Measurements from ENCODE around the gene ACTG1.

ACTG1 gene

DNA sequence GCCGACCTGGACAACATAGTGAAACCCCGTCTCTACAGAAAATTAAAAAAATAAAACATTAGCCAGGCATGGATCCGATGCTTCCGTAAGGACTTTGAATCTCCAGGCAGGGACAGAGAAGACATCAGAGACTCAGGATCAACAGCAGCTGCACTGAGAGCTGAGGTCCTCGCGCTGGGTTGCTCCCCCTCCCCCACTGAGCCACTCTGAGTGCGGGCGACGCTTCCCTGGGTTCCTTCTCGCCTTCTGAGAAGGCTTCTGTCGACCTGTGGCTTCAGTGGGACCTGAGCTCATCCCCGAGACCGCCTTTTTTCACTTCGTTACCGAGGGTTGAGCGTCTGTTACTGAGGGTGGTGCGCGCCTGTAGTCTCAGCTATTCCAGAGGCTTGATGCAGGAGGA is 20.4 kb downstream of the ACTG1 start:
- DNase-seq: peak in 1 of 2 experiments; percentile 61

DNA sequence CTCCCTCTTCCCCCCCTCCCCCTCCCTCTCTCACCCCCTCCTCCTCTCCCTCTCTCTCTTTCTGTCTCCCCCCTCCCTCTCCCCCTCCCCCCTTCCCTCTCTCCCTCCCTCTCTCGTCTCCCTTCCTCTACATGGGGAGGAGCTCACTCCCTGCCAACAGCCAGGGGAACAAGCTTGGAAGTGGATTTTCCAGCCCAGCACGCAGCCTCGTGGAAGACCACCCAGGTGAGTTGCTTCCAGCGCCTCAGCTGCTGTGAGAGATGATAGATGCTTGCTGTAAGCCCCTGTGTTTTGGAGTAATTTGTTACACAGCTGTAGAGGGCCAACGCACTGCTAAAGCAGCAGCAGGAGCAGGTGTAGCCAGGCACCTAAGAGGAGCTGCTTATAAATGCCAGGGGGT is 20.8 kb downstream of the ACTG1 start:
- DNase-seq: peak in 1 of 2 experiments; percentile 61

GRCh38 chr17:81491181-81491581 is 21.4 kb downstream of the ACTG1 start:
- peak; percentile 49 to 69 for DNase-seq

DNA sequence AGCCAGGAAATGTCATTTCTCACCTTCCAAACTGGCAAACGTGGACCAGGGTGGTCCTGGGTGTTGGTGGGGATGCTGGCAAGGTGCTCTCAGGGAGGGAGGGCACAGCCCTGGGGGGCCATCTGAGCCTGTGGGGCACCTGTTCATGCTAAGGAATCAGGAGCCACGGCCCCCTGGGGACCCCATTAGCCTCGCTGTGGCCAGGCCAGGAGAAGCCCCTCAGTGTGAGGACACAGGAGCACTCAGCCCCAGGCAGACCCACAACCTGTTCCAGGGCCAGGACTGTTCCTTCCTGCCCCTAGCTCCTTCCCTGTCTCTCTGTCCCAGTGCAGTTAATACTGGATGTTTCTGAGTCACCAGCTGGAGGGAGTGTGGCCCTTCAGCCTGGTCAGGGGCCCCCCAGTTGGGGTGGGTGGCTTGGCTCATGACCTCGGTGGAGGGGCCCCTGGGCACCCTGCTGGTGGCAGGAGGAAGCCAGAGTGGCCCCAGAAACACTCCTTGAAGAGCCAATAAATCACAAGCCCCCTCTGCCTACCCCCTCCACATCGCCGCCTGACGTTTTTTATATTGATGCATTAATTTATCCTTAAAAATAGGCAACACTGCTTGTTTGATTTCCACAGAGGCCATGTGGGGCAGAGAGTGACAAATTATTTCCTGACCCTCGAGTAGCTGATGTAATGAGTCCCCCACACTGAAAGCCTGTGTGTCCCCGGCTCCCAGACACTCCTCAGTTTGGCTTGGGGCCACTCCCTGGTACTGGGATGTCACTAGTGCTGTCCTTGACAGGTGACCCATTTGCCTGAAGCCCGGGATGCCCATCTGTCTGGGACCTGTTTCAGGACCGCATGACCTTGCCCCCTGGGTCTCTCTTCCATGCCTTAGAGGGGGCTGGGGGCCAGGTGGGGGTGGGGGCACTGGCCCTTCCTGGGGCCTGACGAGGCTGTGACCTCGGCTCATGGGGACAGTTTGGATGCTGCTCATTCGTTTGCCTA is 22.3 kb downstream of the ACTG1 start:
- DNase-seq: no peak

DNA sequence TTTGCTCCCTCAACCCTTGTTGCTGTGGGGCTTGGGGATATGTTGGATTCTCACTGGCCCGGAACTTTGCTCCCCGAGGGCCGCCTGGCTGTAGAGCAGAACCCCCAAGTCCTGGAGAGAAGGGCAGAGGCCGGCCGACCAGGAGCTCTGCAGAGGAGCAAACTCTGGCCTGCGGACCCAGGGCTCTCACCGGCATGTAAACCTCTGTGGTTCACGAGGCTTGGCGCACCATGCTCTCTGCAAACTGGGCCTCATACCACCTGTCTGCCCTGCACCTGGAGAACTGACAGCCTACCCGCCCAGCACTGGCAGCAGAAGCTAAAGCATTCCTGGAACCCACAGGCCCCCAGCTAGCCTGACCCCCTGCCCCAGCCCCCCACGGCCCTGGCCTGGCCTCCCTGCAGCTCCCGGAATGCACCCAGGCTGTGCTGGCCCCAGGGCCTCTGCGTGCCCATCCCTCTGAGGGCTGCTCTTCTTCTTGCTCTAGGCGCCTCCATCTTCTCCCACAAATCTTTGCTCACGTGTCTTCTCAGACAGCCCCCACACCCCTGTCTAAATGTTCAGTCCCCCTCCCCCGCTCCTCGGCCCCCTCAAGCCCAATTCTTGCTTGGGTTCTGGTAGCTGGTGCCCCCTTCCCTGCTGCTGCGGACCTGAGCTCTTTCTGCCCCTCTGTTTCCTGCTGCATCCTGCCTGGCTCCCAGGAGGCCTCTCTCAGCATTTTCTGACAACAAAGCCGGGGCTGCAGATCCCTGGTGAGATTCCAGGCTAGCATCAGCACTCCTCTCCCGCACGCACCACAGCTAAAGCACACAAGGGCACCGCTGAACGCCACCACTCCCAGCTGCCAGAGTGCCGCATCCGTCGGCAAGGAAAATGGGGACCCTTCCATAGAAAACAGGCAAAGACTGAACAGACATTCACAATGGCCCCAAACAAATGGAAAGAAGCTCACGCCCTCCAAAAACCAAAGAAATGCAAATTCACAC is 23.3 kb downstream of the ACTG1 start:
- DNase-seq: peak in 1 of 2 experiments; percentile 40

DNA sequence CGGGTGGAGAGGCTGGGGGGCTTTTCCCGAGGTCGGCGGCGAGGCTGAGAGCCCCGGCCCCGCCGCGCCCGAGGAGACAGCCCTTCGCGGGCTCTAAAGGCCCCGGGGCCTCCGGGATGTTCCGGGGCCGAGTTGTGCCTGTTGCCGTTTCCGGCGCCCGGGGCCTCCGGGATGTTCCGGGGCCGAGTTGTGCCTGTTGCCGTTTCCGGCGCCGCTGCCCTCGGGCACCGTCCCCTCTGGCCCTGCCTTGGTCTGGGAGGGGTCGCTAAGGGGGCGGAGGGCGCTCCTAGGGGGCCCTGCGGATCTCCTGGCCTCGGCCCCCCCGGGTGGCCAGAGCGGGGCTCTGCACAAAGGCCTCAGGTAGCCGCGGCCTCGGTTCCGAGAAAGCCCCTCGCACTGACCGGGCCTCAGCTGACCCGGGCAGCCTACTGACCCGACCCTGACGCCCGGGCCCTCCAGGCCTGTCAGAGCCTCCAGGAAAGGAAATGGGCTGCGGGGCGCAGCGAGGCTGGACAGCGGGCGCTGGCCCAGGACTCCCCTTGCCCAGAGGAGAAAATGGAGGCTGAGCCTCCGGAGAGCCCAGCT is 24.2 kb downstream of the ACTG1 start:
- DNase-seq: no peak

GRCh38 chr17:81487487-81488275 is 24.9 kb downstream of the ACTG1 start:
- peak; percentile 64 to 86 for DNase-seq

DNA sequence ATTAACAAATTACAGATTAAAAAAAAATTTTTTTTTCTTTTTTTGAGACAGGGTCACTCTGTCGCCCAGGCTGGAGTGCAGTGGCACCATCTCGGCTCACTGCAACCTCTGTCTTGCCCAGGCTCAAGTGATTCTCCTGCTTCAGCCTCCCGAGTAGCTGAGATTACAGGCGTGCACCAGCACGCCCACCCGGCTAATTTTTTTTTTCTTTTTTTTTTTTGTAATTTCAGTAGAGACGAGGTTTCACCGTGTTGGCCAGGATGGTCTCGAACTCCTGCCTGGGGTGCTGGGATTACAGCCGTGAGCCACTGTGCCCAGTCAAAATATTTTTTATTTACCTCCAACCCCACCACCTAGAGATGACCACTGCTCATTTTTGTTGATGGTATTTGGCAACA is 25.5 kb downstream of the ACTG1 start:
- no peak for DNase-seq

DNA sequence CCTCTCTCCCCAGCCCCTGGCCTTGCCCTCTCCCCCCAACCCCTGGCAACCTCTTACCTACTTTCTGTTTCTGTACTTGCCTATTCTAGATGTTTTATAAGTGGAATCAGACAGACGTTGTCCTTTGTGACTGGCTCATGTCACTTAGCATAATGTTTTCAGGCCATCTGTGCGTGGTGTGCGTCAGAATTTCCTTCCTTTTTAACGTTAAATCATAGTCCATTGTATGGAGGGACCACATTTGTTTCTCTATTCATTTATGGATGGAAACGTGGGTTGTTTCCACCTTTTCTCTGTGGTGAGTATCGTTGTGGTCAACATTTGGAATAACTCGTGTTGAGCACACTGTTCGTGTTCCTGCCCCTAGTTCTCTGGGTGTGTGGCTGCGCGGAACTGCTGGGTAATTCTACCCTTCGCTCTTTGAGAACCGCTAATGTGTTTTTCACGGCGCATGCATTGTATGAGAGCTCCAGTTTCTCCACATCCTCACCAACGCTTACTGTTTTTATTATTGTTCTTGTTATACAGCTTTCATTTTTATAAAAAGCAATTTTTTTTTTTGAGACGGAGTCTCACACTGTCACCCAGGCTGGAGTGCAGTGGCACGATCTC is 26.3 kb downstream of the ACTG1 start:
- no peak for DNase-seq

- peak; percentile 82 to 89 for DNase-seq
These were observed 28.2 kb downstream of the ACTG1 start for GRCh38 chr17:81484195-81484979.

GRCh38 chr17:81483862-81484194 is 28.8 kb downstream of the ACTG1 start:
- no peak for DNase-seq

DNA sequence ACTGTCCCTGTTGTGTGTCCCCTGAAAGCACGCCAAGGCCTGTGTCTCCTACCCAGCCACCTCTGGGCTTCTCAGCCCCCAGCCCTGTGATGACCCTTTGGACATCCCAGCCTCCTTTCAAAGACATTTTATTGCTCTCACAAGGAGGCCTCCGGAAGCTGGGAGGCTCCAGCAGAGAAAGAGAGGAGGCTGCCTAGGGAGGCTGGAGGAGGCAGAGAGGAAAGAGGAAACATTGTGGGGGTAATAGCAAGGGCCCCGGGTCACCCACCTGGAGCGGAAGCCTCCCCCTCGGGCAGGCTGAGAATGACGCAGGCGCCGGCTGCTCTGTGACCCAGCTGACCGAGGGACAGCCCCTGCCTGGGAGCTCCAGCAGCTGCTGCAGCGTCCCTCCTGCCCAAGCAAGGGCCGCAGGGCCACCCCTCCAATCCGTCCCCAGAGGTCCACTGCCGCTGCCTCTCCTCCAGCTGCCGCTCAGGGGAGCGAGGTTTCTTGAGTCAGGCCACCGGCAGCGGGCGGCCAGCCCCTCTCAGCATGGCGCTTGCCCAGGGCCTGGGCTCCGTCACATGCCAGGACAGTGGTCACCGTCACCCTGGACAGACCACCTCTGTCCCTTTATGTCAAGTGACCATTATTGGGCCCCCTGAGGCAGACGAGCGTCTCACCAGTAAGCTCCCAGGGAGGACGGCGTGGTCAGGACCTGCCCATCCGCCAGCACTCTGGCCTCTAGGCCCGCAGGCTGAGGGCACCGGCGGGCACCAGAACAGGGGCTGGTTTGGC is 29.3 kb downstream of the ACTG1 start:
- peak; percentile 87 to 92 for DNase-seq

DNA sequence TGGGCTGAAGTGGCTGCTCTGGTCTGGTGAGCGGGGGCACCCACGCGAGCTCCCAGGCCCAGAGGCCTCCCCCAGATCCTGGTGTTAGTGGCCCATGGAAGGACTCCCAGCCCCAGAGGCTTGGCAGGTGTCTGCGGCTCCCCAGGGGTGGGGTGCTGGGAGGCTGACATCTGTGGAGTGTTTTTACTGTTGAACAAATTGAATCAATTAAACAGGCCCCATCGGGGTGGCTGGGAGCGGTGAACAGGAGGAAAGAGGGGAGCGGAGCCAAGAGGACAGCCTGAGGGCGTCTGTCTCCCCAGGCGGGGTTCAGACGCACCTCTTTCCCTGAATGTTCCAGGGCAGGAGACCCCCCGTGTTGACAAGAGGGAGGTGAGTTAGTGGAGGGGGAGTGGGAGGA is 29.9 kb downstream of the ACTG1 start:
- no peak for DNase-seq

GRCh38 chr17:81481815-81482505 is 30.6 kb downstream of the ACTG1 start:
- no peak for DNase-seq

- peak; percentile 77 to 91 for DNase-seq
These were observed 31.4 kb downstream of the ACTG1 start for GRCh38 chr17:81481073-81481799.

DNA sequence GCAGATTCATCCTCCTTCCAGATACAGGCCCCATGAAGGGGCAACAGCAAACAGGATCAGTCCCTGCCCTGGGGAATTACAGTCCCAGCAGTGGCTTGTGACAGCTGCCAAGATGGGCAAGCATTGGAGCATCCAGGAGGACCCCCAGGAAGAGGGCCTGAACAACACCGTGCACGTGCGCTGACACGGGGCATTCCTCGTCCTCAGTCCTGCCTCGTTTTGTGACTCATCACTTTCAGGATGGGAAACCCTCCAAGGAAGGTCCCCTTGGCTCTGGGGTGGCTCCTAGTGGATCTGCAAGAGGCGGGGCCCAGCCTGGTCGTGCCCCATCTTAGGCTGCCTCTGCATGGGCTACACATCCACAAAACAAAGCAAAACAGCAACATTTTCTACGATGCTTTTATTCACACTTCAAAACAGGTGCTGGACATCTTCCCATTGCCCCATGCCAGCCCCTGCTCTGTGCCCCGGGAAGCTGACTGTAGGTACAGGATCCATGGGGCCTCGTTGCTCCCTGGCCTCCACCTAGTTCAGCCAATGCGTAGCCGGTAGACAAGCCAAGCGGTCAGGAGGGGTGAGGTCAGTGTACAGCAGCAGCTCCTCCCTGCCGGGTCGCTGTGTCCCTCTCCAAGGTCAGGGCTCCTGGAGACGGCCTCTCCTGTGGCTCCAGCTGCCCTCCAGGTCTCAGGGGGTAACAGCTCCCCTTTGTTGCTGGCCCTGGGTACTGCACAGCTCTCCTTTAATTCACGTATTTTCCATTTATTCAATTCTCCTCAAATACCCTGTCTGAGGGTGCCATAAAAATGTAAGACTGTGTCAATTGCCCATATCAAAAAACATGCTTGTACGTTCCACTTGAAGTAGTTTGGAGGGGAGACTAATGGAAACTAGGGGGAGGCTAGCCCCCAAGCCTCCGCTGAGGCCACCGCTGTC is 32.2 kb downstream of the ACTG1 start:
- peak; percentile 20 to 72 for DNase-seq

All from SHP77 (cell line).